SK-N-SH (cell line): ENCODE results near the gene RBM33. TPM values are rescaled to one million over a fixed set of nuclear protein-coding genes. Genes with fewer than 3 reads are reported as not detected.

Source experiments
- CTCF ChIA-PET: fragments of 300-600, 350-600 bp; formaldehyde crosslinking; extraction: SDS; loops from one replicate; lab custom pipeline; 2021; lab: Yijun Ruan, JAX
- POLR2A ChIA-PET: fragments of 350-600 bp; sonication (Branson Sonifier 250); formaldehyde crosslinking; extraction: SDS; loops from one replicate; lab custom pipeline; 2020; ENCODE audit warnings: antibody characterized with exemption, inconsistent platforms; lab: Yijun Ruan, JAX
- DNase-seq: peaks from one replicate; pipeline ENCODE4 v3.0.0; 2012
- H2AFZ ChIP-seq: fragments of 200-600 bp; sonication (generic); 2 replicates; pipeline ENCODE4 v1.8.1; 2016; ENCODE audit warnings: antibody characterized with exemption, mild to moderate bottlenecking, low read depth
- H3F3A ChIP-seq: fragments of 200-600 bp; sonication (generic); replicated peaks from 2 replicates; pipeline ENCODE3; 2016; ENCODE audit warnings: antibody characterized with exemption, mild to moderate bottlenecking; ENCODE audit not compliant: insufficient read depth
- H3K27ac ChIP-seq, 2 experiments: fragments of 200-500 bp in 1 of 2; fragments of 200-600 bp in 1 of 2; sonication (Bioruptor generic) in 1 of 2; sonication (generic), shearing (Covaris generic) in 1 of 2; 2 replicates each; pipeline versions ENCODE4 v1.5.1 to v1.6.1; 2014 to 2016; ENCODE audit warnings: low read depth in 2 of 2, inconsistent platforms in 1 of 2, low read length in 1 of 2, mild to moderate bottlenecking in 1 of 2, mixed read lengths in 1 of 2
- H3K27me3 ChIP-seq: fragments of 200-600 bp; sonication (generic), shearing (Covaris generic); 2 replicates; pipeline ENCODE4 v1.6.1; 2016; ENCODE audit warnings: mixed run types; ENCODE audit not compliant: insufficient read depth
- H3K36me3 ChIP-seq, 2 experiments: fragments of 200-500 bp in 1 of 2; fragments of 200-600 bp in 1 of 2; sonication (Bioruptor generic) in 1 of 2; sonication (generic) in 1 of 2; replicated peaks in 1 of 2; 2 replicates each; pipeline versions ENCODE3 to v1.5.1; 2014 to 2016; ENCODE audit warnings: low read length in 1 of 2, mild to moderate bottlenecking in 1 of 2; ENCODE audit not compliant: insufficient read depth in 2 of 2, control insufficient read depth in 1 of 2
- H3K4me1 ChIP-seq, 2 experiments: fragments of 200-500 bp in 1 of 2; fragments of 200-600 bp in 1 of 2; sonication (Bioruptor generic) in 1 of 2; sonication (generic), shearing (Covaris generic) in 1 of 2; 2 replicates each; pipeline versions ENCODE4 v1.5.1 to v1.6.1; 2014 to 2016; ENCODE audit warnings: low read depth in 1 of 2, low read length in 1 of 2, mixed run types in 1 of 2; ENCODE audit not compliant: insufficient read depth in 2 of 2, control insufficient read depth in 1 of 2
- H3K4me2 ChIP-seq: fragments of 200-600 bp; sonication (generic), shearing (Covaris generic); 2 replicates; pipeline ENCODE4 v1.6.1; 2017; ENCODE audit warnings: mixed run types
- H3K4me3 ChIP-seq, 2 experiments: fragments of 200-500 bp in 1 of 2; fragments of 200-600 bp in 1 of 2; sonication (Bioruptor generic) in 1 of 2; sonication (generic), shearing (Covaris generic) in 1 of 2; 2 replicates each; pipeline versions ENCODE4 v1.5.1 to v1.8.1; 2014 to 2016; ENCODE audit warnings: low read depth in 2 of 2, inconsistent platforms in 1 of 2, low read length in 1 of 2, mild to moderate bottlenecking in 1 of 2, mixed read lengths in 1 of 2, moderate library complexity in 1 of 2
- H3K79me2 ChIP-seq: fragments of 200-600 bp; sonication (generic); 2 replicates; pipeline ENCODE4 v1.8.1; 2017; ENCODE audit warnings: mild to moderate bottlenecking; ENCODE audit not compliant: insufficient read depth
- H3K9ac ChIP-seq: fragments of 200-600 bp; sonication (generic); 2 replicates; pipeline ENCODE4 v1.6.1; 2017; ENCODE audit warnings: mixed run types
- H3K9me2 ChIP-seq: fragments of 200-600 bp; sonication (generic); 2 replicates; pipeline ENCODE4 v1.6.1; 2017; ENCODE audit warnings: mixed run types
- H3K9me3 ChIP-seq: fragments of 200-600 bp; sonication (generic); 2 replicates; pipeline ENCODE4 v1.6.1; 2017; ENCODE audit warnings: mixed run types, mild to moderate bottlenecking, moderate library complexity
- H4K20me1 ChIP-seq: fragments of 200-600 bp; sonication (generic); 2 replicates; pipeline ENCODE4 v1.6.1; 2017; ENCODE audit warnings: mild to moderate bottlenecking, mixed run types; ENCODE audit not compliant: insufficient read depth
- CHD2 ChIP-seq: fragments of 150-350 bp; IDR thresholded peaks from 2 replicates; pipeline ENCODE4 v1.6.1; 2018; ENCODE audit warnings: low read length; ENCODE audit not compliant: partially characterized antibody
- ELF1 ChIP-seq: IDR thresholded peaks from 2 replicates; pipeline ENCODE4 v1.4.0; 2012
- EZH2phosphoT487 ChIP-seq: fragments of 200-600 bp; sonication (generic); IDR thresholded peaks from 2 replicates; pipeline ENCODE4 v1.6.1; 2017; ENCODE audit warnings: low read depth, mixed run types, mild to moderate bottlenecking, antibody characterized with exemption, moderate library complexity, borderline replicate concordance
- JUND ChIP-seq: IDR thresholded peaks from 2 replicates; pipeline ENCODE4 v1.4.0; 2012
- RFX5 ChIP-seq: IDR thresholded peaks from 2 replicates; pipeline ENCODE4 v1.6.1; 2012; ENCODE audit warnings: mild to moderate bottlenecking, improper control_type of control experiment, low read length
- SMC3 ChIP-seq: IDR thresholded peaks from 2 replicates; pipeline ENCODE4 v1.6.1; 2012; ENCODE audit warnings: low read depth, low read length, improper control_type of control experiment
- TCF12 ChIP-seq: IDR thresholded peaks from 2 replicates; pipeline ENCODE4 v1.4.0; 2012
- USF1 ChIP-seq: IDR thresholded peaks from 2 replicates; pipeline ENCODE4 v1.4.0; 2012; ENCODE audit warnings: low read depth, borderline replicate concordance
- WGBS: methylation state at CpG from one replicate; pipeline ENCODE4 v1.1.6; 2017; ENCODE audit warnings: low lambda C conversion rate; 5-methylcytosine and 5-hydroxymethylcytosine counted together
- polyA plus RNA-seq, 3 experiments: library from polyadenylated mRNA; depleted of rRNA; stranded (reverse); fragments of >200 nt; gene quantifications; 2 replicates each; pipeline ENCODE4 v1.2.3, GENCODE V29; 2012
- TF ChIP-seq, protein P1 (sequence below): IDR thresholded peaks from 2 replicates; pipeline ENCODE4 v1.4.0; 2012; ENCODE audit warnings: low read depth

The RBM33 gene
- polyA plus RNA-seq, 1 of the 3 experiments (the other 2 are of a cell fraction), result 13.8 TPM

- TF ChIP-seq USF1, result no peak
- no peak for TF ChIP-seq TCF12
- 0 out of 2 replicates have a peak, but pooled peaks have one; percentile 69 for TF ChIP-seq EZH2phosphoT487
- no peak overlapping the region for H3K9ac ChIP-seq
- H3K27ac ChIP-seq, result no peak overlapping the region
- peaks cover 0 to 16% of the 10 kb centered on the region in 2 experiments; a peak in 2 of 4 replicates for H3K4me1 ChIP-seq
- no peak for DNase-seq
- no peak overlapping the region for H2AFZ ChIP-seq
- no peaks in the 10 kb centered on the region for H4K20me1 ChIP-seq
- ChIA-PET CTCF (no interaction called here), POLR2A (no interaction called here)
- peaks cover 4% of the 10 kb centered on the region for H3F3A ChIP-seq
- no peaks in the 10 kb centered on the region for H3K79me2 ChIP-seq
- H3K9me3 ChIP-seq, result no peaks in the 10 kb centered on the region
- H3K27me3 ChIP-seq, result peaks cover 93% of the 10 kb centered on the region
- no peak overlapping the region for H3K4me3 ChIP-seq
- 18% methylated on average over 6 of the region's 6 CpGs for WGBS
- H3K36me3 ChIP-seq, result no peaks in the 10 kb centered on the region
- H3K9me2 ChIP-seq, result no peaks in the 10 kb centered on the region
- H3K4me2 ChIP-seq, result no peak overlapping the region
These were observed 157.8 kb downstream of the RBM33 start for GRCh38 chr7:155802291-155802690.

DNA sequence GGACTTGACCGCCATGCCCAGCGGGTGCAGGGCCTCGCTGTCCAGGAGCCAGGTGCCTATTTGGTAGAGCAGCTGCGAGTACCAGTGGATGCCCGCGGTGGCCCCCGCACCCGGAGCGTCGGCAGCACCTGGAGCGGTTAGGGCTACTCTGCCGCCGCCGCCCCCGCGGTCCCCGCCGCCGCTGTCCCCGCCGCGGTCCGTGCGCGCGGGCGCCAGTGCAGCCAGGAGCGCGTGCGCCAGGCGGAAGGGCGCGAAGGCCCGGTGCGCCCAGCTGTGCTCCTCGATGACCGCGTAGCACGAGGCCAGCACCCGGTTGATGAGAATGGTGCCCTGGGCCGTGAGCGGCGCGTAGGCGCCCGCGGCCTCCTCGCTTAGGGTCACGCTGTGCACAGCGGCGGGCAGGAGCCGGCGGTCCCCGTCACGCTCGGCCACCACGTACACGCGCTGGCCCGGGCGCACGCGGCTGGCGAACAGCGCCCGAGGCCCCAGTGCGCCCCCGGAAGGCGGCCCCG, 158.5 kb downstream of the RBM33 start:
- Histone ChIP-seq H3K36me3 (no peaks in the 10 kb centered on the region), H4K20me1 (no peaks in the 10 kb centered on the region), H3K9ac (no peak overlapping the region), H3K9me2 (no peaks in the 10 kb centered on the region), H3K4me1 (peaks cover 0 to 16% of the 10 kb centered on the region in 2 experiments; a peak in 2 of 4 replicates), H3K4me3 (no peak overlapping the region), H3K79me2 (no peaks in the 10 kb centered on the region), H3F3A (peaks cover 4% of the 10 kb centered on the region), H3K9me3 (no peaks in the 10 kb centered on the region), H2AFZ (no peak overlapping the region), H3K4me2 (no peak overlapping the region), H3K27me3 (peaks cover 93% of the 10 kb centered on the region), H3K27ac (no peak overlapping the region)
- POLR2A ChIA-PET, result no interaction called here
- DNase-seq, result peak; percentile 56
- 19% methylated on average over 29 of the region's 70 CpGs for WGBS
- TF ChIP-seq ELF1 (no peak), EZH2phosphoT487 (no peak), JUND (no peak), RFX5 (no peak), SMC3 (no peak), CHD2 (no peak)
- TF ChIP-seq, protein P1, sequence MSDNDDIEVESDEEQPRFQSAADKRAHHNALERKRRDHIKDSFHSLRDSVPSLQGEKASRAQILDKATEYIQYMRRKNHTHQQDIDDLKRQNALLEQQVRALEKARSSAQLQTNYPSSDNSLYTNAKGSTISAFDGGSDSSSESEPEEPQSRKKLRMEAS, result 0 out of 2 replicates have a peak, but pooled peaks have one; percentile 23
- CTCF ChIA-PET, result interaction anchor here (0.6 to 1.3 kb wide), 2 partner anchors 657 to 798 kb away, joined by 3 read pairs; no protein-coding TSS in a partner anchor
